Measurements from ENCODE around the gene BPGM. TPM values are rescaled to one million over a fixed set of nuclear protein-coding genes. Genes with fewer than 3 reads are reported as not detected.

The BPGM gene
- total and polyA plus RNA-seq, 9 of the 15 experiments (the other 6 are each of a cell fraction or from before 2014, with no cell fraction given): 14.1 to 46.1 (median 21.2) TPM

- no peak for FAIRE-seq
- Histone ChIP-seq H3K4me3 (no peak overlapping the region), H3K4me2 (ENCODE audit: insufficient read depth, low read length) (no peak overlapping the region), H3K27me3 (ENCODE audit: control insufficient read depth in 2 of 2, insufficient read depth in 2 of 2, low read length in 2 of 2) (no peaks in the 10 kb centered on the region), H3K27ac (ENCODE audit: extremely low read depth, low read depth, low read length) (no peak overlapping the region), H2AFZ (ENCODE audit: low read depth, low read length) (no peak overlapping the region), H3K9me1 (ENCODE audit: control insufficient read depth, insufficient read depth, low read length) (no peaks in the 10 kb centered on the region), H3K9ac (ENCODE audit: insufficient read depth in 1 of 2, low read depth in 2 of 2, low read length in 2 of 2) (no peak overlapping the region), H3K4me1 (replicated peaks in 1 of 2; ENCODE audit: control insufficient read depth in 2 of 2, insufficient read depth in 2 of 2, low read length in 2 of 2) (peaks cover 0 to 9% of the 10 kb centered on the region in 2 experiments; a peak in 2 of 5 replicates), H3K36me3 (ENCODE audit: control insufficient read depth, insufficient read depth, low read length) (peaks cover 5% of the 10 kb centered on the region), H3K9me3 (replicated peaks; ENCODE audit: control insufficient read depth, insufficient read depth, low read depth, low read length) (no peaks in the 10 kb centered on the region; the same call in 1 of the 2 replicates), H3K79me2 (ENCODE audit: control insufficient read depth, insufficient read depth, low read length) (no peaks in the 10 kb centered on the region), H4K20me1 (replicated peaks; ENCODE audit: control insufficient read depth, insufficient read depth, low read length) (no peaks in the 10 kb centered on the region)
- POLR2A ChIA-PET: no interaction called here
- intact Hi-C loops (cut with micrococcal nuclease): no loop called here
- WGBS (ENCODE audit: insufficient coverage, low coverage, missing lambda C conversion rate): 38% methylated on average over 2 of the region's 2 CpGs
- TF ChIP-seq ARHGAP35 (IDR thresholded peaks at IDR 0.05; ENCODE audit: partially characterized antibody) (no peak), KLF6 (CRISPR knock-in tag; IDR thresholded peaks at IDR 0.05; ENCODE audit: borderline replicate concordance) (no peak), ZNF444 (CRISPR knock-in tag; IDR thresholded peaks at IDR 0.05) (no peak), TAF1 (IDR thresholded peaks at IDR 0.05; ENCODE audit: control insufficient read depth, extremely low read depth, insufficient read depth, low read length, severe bottlenecking) (no peak)
- TF ChIP-seq, protein P1, sequence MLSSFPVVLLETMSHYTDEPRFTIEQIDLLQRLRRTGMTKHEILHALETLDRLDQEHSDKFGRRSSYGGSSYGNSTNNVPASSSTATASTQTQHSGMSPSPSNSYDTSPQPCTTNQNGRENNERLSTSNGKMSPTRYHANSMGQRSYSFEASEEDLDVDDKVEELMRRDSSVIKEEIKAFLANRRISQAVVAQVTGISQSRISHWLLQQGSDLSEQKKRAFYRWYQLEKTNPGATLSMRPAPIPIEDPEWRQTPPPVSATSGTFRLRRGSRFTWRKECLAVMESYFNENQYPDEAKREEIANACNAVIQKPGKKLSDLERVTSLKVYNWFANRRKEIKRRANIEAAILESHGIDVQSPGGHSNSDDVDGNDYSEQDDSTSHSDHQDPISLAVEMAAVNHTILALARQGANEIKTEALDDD (IDR thresholded peaks at IDR 0.05): peak; percentile 71
- TF ChIP-seq, protein P2, sequence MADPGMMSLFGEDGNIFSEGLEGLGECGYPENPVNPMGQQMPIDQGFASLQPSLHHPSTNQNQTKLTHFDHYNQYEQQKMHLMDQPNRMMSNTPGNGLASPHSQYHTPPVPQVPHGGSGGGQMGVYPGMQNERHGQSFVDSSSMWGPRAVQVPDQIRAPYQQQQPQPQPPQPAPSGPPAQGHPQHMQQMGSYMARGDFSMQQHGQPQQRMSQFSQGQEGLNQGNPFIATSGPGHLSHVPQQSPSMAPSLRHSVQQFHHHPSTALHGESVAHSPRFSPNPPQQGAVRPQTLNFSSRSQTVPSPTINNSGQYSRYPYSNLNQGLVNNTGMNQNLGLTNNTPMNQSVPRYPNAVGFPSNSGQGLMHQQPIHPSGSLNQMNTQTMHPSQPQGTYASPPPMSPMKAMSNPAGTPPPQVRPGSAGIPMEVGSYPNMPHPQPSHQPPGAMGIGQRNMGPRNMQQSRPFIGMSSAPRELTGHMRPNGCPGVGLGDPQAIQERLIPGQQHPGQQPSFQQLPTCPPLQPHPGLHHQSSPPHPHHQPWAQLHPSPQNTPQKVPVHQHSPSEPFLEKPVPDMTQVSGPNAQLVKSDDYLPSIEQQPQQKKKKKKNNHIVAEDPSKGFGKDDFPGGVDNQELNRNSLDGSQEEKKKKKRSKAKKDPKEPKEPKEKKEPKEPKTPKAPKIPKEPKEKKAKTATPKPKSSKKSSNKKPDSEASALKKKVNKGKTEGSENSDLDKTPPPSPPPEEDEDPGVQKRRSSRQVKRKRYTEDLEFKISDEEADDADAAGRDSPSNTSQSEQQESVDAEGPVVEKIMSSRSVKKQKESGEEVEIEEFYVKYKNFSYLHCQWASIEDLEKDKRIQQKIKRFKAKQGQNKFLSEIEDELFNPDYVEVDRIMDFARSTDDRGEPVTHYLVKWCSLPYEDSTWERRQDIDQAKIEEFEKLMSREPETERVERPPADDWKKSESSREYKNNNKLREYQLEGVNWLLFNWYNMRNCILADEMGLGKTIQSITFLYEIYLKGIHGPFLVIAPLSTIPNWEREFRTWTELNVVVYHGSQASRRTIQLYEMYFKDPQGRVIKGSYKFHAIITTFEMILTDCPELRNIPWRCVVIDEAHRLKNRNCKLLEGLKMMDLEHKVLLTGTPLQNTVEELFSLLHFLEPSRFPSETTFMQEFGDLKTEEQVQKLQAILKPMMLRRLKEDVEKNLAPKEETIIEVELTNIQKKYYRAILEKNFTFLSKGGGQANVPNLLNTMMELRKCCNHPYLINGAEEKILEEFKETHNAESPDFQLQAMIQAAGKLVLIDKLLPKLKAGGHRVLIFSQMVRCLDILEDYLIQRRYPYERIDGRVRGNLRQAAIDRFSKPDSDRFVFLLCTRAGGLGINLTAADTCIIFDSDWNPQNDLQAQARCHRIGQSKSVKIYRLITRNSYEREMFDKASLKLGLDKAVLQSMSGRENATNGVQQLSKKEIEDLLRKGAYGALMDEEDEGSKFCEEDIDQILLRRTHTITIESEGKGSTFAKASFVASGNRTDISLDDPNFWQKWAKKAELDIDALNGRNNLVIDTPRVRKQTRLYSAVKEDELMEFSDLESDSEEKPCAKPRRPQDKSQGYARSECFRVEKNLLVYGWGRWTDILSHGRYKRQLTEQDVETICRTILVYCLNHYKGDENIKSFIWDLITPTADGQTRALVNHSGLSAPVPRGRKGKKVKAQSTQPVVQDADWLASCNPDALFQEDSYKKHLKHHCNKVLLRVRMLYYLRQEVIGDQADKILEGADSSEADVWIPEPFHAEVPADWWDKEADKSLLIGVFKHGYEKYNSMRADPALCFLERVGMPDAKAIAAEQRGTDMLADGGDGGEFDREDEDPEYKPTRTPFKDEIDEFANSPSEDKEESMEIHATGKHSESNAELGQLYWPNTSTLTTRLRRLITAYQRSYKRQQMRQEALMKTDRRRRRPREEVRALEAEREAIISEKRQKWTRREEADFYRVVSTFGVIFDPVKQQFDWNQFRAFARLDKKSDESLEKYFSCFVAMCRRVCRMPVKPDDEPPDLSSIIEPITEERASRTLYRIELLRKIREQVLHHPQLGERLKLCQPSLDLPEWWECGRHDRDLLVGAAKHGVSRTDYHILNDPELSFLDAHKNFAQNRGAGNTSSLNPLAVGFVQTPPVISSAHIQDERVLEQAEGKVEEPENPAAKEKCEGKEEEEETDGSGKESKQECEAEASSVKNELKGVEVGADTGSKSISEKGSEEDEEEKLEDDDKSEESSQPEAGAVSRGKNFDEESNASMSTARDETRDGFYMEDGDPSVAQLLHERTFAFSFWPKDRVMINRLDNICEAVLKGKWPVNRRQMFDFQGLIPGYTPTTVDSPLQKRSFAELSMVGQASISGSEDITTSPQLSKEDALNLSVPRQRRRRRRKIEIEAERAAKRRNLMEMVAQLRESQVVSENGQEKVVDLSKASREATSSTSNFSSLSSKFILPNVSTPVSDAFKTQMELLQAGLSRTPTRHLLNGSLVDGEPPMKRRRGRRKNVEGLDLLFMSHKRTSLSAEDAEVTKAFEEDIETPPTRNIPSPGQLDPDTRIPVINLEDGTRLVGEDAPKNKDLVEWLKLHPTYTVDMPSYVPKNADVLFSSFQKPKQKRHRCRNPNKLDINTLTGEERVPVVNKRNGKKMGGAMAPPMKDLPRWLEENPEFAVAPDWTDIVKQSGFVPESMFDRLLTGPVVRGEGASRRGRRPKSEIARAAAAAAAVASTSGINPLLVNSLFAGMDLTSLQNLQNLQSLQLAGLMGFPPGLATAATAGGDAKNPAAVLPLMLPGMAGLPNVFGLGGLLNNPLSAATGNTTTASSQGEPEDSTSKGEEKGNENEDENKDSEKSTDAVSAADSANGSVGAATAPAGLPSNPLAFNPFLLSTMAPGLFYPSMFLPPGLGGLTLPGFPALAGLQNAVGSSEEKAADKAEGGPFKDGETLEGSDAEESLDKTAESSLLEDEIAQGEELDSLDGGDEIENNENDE (IDR thresholded peaks at IDR 0.05; ENCODE audit: low read depth, low read length): no peak
- no peak for ATAC-seq
- CTCF ChIA-PET (ENCODE audit: low intra/inter-chr PET ratio): interaction anchor here (0.7 kb wide), 1 partner anchor 24 kb away, joined by 3 read pairs; no protein-coding TSS in a partner anchor
- no peak for DNase-seq (ENCODE audit: extremely low read depth in 1 of 4, low spot score in 3 of 4)
- BruUV-seq (replicated peaks): TSS peak; percentile 30
- in situ Hi-C loops (cut with MboI): no loop called here
Measured at GRCh38 chr7:134679006-134679405, 32.4 kb downstream of the BPGM start.

All from K562 (cell line).